ENCODE measurements around the gene SLC6A18. TPM values are rescaled to one million over a fixed set of nuclear protein-coding genes. Genes with fewer than 3 reads are reported as not detected.

Gene SLC6A18
- total RNA-seq, 1 experiment from 2014 or later, result not detected

DNA sequence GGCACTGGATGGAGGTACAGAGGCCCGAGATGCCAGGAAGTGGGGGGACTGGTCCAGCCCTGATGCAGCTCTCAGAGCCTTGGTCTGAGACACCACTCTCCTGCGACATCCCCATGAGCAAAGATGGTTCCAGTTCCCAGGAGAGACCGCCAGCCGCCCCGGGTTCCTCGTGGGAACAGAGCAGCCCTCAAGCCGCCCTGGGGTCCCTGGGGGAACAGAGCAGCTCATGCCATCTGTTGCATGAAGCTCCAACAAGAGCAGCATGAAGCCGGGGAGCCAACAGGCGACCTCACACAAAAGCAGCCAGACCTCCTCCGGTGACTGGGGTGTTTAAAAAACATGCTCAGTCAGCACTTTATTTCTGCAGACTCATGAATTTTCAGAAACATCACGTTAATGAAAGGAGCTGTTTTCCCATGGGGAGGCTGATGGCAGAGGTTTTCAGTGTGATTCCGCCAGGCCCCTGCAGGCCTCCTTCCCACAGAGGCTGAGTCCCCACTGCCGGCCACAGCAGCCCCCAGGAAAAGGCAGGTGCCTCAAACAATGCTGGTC lies 6.2 kb downstream of the SLC6A18 start:
- no peak for DNase-seq (ENCODE audit: low spot score)

DNA sequence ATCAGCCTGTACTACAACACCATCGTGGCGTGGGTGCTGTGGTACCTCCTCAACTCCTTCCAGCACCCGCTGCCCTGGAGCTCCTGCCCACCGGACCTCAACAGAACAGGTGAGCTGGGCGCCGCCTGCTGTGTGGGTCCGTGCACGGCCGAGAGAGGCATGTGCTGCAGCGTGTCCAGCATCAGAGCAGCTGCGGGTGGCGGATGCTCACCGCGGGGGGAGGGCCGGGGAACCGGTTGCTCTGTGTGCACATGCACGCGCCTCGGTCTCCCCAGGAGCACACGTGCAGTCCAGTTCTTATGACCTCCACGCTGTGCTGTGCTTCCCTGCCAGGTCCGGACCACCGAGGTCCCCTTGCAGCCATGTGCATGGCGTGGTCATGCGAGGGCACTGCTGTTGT lies 7.6 kb downstream of the SLC6A18 start:
- no peak for DNase-seq (ENCODE audit: low spot score)

DNA sequence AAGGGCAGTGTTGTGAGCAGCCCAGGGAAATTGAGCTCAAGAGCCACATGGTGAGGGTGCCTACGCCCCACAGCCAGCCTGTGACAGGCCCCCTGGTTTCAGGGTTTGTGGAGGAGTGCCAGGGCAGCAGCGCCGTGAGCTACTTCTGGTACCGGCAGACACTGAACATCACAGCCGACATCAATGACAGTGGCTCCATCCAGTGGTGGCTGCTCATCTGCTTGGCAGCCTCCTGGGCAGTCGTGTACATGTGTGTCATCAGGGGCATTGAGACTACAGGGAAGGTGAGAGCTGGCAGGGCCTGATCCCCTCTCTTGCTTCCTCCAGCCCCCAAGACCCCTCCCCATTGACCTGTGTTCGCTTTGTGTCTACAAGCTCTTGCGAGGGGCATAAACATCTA lies 10.2 kb downstream of the SLC6A18 start:
- no peak for DNase-seq (ENCODE audit: low spot score)

DNA sequence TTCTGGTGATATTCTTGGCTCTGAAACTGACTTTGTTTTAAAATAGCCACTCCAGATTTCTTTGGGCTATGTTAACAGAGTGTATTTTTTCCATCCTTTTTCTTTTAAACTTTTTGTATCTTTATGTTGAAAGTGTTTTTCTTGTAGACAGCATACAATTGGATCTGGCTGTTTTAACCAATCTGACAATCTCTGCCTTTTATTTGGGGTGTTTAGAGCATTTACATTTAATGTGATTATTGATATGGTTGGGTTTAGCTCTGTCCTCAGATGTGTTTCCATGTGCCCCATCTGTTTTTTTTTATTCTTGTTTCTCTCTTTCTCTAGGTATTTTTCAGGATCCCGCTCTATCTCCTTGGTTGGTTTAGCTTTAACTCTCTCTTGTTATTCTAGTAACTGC lies 10.7 kb downstream of the SLC6A18 start:
- DNase-seq (ENCODE audit: low spot score), result no peak

DNA sequence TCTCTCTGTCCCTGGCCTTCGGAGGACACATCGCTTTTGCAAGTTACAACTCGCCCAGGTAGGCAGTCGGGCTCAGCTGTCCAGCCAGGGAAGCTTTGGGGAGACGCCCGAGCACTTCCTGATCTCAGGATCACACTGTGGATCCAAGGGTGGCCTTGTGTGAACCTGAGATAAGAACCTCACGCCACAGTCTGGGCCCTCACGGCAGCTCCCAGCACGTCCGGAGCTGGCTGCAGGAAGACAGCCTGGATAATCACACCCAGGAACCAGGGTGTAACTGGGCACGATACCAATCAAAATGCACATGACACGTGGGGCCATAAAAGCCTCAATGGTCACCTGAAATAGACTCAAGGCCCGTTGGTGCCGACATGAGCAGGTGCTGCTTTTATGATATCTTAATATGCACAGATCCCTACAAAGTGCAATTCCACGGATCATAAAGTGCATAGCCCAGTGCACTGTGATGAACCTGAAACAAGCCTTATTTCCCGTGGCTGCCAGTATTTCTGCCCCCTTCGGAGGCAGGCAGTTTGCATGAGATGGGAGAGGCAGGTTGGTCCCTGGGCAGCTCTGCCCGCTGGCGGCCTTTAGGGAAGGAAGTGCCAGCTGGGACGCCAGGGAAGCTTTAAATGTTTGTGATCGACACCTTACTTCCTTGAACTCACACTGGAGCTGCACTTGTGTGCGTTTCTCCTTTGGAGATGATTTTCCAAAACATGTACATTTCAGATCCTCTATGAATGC lies 14.5 kb downstream of the SLC6A18 start:
- no peak for DNase-seq (ENCODE audit: low spot score)

DNA sequence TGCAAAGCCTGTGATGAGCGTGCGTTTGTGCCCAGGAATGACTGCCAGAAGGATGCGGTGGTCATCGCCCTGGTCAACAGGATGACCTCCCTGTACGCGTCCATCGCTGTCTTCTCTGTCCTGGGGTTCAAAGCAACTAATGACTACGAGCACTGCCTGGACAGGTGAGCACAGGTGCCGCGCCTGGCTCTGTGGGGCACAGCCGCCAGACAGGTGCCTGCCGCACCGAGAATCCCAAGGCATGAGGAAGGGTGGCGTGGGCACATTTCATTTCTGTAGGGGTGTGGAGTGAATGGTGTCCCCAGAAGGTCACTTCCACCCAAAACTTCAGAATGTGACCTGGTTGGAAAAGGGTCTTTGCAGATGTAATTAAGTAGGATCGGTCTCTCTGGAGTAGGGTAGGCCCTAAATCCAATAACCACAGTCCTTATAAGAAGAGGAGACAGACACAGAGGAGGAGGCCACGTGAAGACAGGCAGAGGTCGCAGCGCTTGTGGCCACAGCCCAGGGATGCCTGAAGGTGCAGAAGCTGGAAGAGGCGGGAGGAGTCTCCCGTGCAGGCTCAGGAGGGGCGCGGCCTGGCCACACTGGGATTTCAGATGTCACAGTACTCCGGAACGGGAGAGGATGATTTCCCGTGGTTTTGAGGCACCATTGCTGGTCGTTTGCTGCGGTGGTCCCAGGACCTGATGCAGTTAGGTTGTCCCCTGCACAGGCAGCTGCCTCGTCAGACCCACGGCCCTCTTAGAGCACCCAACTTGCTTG lies 15.5 kb downstream of the SLC6A18 start:
- DNase-seq (ENCODE audit: low spot score), result no peak

DNA sequence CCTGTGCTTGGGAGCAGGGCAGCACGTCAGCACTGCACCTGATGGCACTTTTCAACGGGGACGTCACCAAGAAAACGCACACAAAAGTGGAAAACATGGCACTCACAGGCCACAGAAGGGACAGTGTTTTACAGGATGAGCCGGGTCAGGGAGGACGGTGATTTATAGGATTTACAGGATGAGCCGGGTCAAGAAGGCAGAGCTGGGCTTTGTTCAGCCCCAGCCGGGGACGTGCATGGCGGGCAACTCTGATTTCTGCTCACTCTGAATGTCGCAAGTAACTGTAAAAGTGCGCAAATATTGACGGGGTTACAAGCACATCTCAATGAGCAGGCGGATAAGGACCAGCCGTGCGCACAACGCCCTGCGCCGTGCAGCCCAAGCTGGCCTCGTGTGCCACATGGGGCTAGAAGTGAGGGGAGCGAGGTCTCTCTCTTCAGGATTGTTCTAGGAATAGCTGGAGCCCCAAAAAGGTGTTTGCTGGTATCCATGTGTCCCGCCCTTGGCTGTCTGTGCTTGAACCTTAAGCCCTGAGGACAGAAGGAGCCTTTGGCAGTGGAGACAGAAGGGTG lies 16.4 kb downstream of the SLC6A18 start:
- DNase-seq (ENCODE audit: low spot score), result no peak

DNA sequence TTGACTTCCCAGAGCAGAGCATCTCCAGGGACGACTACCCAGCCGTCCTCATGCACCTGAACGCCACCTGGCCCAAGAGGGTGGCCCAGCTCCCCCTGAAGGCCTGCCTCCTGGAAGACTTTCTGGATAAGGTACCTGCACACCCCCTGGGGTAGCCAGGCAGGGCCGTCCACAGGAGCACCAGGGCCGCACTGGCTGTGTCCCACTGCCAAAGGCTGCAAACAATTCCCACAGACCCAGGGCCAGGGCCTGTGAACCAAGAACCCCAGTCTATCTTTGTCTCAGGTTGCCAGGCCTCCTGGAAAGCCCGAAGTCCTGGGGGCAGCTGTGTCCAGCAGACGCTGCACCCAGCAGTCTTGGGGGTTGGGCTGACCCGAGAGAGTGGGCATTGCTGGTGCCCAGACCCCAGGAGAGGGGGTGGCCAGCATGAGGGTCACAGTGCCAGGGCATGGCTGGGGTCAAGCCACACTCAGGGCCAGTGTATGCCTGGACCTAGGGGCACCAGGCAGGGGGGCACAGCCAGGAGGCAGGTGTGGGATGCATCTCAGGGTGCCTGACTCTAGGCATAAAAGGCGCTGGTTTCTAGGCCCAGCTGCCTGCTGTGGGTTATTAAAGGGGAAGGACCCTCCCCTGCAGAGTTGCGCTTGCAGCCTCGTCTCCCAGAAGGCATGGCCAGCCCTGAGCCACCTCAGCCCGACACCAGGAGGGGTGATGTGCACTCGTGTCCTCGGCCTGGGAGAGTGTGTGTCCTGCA lies 17.7 kb downstream of the SLC6A18 start:
- no peak for DNase-seq (ENCODE audit: low spot score)

DNA sequence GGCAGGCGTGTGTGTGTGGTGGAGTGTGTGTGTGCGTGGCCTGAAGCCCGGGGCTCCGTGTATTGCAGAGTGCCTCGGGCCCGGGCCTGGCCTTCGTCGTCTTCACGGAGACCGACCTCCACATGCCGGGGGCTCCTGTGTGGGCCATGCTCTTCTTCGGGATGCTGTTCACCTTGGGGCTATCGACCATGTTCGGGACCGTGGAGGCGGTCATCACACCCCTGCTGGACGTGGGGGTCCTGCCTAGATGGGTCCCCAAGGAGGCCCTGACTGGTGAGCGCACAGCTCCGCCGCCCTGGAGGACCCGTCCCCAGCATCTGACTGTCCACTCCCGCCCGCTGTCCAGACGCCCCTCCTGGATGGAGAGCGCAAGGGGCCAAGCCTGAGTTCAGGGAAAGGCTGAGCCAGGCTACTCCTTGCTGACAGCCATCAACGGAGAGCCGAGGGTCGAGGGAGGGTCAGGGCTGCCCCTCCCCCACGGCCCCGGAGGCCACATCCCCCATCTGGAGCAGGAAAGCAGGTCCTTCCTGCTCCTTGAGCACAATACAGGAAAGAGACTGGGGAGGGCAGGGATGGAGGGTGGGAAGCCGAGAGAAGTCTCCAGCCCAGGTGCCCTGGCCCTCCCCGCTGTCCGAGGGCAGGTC lies 18.4 kb downstream of the SLC6A18 start:
- DNase-seq (ENCODE audit: low spot score), result no peak

DNA sequence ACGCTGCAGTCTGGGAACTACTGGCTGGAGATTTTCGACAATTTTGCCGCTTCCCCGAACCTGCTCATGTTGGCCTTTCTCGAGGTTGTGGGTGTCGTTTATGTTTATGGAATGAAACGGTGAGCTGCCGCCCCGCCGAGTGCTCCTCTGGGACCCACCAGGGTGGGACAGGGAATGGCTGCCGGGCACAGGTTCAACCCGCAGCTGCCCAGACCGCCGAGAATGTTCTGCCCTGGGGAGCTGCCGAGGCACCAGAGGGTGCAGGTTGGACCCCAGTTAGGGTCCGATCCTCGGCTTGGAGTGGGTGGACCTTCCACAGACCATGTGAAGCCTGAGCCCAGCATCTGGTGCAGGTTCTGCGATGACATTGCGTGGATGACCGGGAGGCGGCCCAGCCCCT lies 19.1 kb downstream of the SLC6A18 start:
- DNase-seq (ENCODE audit: low spot score), result no peak

DNA sequence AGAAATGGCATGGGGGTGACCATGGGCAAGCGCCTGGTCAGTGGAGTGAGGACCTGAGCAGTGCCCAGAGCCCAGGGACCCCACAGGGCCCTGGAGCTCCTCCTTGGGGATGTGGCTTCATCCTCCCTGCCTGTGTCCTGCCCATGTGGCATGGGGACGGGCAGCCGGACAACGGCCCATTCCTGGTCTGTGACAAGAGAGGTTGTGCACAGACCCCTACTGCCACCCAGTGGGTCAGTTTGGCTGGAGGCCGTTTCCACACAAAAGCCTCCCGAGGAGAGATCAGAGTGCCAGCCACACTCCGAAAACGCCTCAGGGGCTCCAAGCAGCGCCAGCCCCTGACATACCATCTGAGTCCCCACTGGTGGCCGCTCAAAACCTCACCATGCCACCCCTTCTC lies 19.8 kb downstream of the SLC6A18 start:
- peak; percentile 48 for DNase-seq (ENCODE audit: low spot score)

DNA sequence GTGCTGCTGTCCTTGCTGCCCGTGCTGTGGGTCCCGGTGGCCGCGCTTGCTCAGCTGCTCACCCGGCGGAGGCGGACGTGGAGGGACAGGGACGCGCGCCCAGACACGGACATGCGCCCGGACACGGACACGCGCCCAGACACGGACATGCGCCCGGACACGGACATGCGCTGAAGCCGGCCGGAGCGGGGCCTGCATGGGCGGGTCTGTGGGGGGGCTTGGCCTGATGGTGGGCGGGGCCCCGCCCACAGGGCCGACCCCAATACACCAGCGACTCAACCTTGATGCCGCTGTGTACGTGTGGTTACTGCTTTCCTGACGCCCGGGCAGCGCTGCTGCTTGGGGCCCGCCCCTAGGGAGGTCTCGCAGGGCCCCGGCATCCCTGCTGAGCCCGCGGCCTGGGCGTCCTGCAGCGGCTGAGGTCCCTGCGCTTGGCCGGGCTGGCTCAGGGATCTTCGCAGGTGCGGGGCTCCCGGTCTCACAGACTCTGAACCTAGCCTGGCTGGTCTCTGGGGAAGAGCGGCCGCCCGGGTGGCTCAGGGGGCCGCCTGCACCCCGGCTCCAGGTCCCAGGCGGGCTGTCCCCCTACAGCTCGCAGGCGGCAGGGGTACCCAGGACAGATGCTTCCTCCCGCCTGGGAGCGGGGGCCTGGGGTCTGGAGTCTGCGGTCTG lies 20.9 kb downstream of the SLC6A18 start:
- DNase-seq (ENCODE audit: low spot score), result no peak

DNA sequence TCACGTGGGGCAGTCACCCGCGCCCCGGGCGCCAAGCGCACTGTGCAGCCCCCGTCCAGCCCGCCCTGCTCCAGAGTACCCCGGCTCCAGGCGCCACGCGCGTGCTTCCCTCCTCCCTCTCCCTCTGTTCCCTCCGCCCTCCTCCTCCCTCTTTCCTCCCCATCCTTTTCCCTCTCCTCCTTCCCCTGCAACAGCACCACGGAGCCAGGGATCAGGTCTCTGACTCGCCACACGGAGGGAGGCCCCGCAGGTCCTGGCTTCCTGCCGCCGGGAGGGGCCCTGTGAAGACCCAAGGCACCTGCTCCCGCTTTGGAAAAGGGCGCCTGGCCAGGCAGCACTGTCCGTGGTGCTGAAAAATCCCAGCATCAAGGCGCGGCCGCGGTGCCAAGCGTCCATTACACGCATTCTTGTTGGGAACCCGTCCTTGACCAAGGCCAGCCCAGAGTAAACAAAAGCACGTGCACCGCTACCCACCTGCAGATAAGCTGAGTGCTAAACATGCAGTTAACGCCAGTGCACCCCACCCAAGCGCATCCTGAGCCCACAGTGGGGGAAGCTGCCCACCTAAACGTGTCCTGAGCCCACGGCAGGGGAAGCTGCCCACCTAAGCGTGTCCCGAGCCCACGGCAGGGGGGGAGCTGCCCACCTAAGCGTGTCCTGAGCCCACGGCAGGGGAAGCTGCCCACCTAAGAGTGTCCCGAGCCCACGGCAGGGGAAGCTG lies 21.7 kb downstream of the SLC6A18 start:
- peak; percentile 63 for DNase-seq (ENCODE audit: low spot score)

DNA sequence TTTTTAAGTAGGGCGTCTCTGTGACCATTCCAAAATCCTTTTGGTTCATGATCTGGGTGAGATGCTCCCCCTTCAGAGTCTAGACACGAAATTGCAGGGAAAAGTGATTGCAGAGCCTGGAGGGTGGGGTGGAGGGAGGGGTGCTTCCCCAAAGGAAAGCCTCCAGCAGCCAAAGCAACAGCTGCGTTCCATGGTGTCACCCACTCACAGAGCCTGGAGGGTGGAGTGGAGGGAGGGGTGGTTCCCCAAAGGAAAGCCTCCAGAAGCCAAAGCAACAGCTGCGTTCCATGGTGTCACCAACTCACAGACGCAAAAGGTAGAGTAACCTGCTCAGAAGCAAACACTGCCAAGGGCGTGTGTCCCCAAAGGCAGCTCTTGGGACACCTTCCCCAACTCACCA lies 22.6 kb downstream of the SLC6A18 start:
- DNase-seq (ENCODE audit: low spot score), result no peak

DNA sequence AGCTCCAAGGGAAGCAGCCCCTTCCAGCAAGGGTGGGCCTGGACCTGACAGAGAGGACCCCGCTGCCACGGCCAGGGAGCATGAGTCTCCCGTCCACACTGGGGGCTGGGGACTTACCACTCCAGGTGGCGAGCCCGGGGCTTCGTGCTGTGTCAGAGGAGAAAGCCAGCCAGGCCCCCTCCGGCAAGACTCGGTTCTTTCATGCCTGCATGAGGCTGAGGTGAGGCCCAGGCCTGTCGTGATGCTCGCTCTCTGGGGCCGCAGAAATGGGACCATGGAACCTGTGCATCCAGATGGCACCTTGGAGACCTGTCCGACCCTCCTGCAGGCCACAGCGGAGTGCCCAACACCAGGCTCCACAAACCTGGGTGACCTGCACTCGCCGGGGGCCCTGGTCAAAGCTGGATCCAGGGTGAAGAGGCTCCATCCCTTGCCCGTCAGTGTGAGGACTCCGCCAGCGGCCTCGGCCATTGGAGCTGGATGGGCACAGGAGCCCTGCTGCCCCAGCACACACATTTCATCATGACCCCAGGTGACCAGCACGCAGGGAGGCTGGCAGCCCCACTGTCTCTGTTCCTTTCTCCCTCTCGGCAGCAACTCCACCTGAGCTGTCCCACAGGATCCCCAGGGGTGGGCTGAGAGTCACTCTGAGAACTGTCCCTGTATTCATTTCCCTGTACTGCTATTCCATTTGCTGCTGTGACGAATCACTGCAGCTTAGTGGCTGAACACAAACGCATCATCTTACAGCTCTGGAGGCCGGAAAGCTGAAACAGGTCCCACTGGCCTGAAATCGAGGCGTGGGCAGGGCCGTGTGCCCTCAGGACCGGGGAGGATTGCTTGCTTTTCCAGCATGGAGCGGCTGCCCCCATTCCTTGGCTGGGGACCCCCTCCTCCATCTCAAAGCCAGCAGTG lies 24.4 kb downstream of the SLC6A18 start:
- no peak for DNase-seq (ENCODE audit: low spot score)

DNA sequence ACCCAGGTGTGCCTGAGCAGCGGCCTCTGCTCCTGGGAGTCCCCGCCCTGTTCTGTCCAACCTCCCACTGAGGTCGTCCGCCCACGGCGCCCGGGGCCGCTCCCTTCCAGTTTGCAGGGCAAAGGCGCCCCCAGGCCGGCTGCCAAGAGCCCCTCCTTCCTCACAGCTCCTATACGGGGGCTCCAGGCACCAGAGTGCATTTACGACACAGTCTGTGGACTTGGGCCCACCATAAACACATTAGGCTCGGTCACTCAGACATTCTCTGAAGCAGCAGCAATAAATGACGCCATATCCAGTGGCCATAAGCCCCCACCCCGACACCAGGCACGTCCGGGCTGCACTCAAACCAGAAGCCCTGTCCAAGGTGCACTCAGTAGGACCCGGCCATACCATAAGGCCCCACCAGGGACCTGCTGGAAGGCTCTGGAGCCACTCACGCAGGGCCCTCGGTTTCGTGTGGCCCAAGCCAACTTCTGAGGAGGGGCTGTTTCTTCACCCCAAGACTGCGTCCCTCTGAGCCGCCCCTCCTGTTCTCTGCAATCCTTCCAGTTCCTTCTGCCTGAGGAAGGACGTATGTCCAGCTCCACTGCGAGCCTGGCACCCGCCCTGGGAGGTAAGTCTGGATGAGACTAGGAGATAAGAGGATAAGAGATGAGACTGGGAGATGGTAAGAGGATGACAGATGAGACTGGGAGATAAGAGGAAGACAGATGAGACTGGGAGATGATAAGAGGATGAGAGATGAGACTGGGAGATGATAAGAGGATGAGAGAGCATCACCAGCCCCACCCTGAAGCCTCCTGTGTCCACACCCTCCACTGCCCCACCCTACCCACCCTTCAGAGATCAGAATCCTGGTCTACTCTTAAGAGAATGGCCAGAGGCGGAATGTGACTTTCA lies 26.7 kb downstream of the SLC6A18 start:
- DNase-seq (ENCODE audit: low spot score), result no peak

DNA sequence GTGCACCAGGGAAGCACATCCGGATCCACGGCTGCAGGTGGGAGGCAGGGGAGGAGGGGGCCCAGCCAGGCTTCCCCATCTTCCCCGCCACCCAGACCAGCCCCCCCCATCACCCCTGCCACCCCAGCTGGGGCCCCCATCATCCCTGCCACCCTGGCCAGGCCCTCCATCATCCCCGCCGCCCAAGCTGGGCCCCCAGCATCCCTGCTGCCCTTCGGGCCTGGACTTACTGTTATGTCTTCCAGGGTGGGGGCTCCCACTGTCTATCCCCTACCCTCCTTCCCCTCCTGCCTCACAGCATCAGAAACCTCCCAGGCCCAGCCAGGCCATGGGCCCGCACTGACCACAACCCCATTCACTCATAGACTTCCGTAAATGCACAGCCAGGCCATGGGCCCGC lies 27.5 kb downstream of the SLC6A18 start:
- no peak for DNase-seq (ENCODE audit: low spot score)

Data from HT-29 (cell line).